Ramos (cell line): ENCODE measurements around the gene VAT1L.

Source experiments
- in situ Hi-C: fragments of 300-500 bp; cut with MboI; formaldehyde crosslinking; loops from one replicate; pipeline ENCODE4 v1.14.3; 2022; ENCODE audit warnings: low sequenced_read_pairs; ENCODE audit not compliant: unreplicated experiment

The VAT1L gene

DNA sequence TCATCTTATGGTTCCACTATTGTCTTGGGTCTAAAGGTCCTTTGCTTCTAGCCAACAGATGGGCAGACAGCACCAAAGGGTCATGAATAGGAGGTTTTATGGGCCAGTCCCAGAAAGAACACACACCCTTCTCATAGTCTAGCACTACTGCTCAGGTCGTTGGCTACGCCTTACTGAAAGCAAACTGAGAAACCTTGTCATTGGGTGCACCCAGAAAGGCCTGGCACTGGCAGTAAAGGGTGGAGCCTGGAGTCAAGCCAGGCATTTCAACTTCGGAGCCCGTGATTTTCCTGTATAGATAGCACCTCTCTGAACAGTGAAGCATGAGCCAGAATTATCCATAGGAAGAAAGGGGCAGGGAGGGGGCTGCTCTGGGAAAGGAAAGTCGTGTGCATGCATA, 74.9 kb downstream of the VAT1L start:
- in situ Hi-C loops: no loop called here

DNA sequence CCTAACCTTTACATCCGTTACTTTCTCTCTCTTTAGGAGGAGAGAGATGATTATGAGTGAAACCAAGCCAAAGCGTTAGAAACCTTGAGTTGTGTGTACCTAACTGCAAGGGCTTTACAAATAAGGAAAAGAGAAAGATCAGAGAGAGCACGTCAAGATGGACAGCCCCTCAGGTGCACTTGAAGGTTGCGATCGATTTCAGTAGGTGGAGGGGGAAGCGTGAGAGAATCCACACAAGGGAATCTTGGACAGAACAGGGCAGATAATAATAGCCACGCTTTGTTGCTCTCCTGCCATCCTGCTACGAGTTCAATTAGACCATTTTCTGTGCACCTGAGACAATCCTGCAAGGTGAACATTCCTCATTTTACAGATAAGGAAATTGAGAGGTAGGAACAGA, 78.4 kb downstream of the VAT1L start:
- in situ Hi-C loops: no loop called here

DNA sequence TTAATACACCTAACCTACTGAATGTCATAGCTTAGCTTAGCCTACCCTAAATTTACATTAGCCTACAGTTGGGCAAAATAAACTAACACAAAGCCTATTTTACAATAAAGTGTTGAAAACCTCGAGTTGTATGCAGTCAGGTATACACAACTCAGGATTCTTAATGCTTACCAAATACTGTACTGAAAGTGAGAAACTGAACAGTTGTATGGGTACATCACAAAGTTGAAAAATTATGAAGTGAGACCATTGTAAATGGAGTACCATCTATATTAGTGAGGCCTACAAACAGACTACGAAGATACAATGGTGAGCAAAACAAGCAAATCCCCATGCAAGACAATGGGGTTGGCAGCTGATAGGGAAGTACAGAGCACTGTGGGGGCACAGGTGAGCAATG, 79.7 kb downstream of the VAT1L start:
- in situ Hi-C loops: no loop called here

DNA sequence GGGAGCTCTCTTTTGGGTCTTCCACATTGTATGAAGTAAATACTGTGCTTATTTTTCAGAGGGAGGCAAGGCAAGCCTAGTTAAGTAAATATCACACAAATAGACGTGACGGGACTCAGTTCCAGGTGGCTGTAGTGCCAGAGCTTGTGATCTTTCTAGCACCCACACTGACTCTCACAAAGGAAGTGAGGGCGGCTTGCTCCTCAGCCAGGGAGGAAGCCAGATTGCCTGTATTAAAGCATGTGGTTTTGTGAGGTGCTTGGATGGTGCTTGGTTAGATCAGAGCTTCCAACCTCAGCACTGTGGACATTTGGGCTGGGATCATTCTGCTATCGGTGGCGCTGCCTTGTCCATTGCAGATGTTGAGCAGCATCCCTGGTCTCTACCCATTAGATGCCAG, 80.1 kb downstream of the VAT1L start:
- in situ Hi-C loops: no loop called here

DNA sequence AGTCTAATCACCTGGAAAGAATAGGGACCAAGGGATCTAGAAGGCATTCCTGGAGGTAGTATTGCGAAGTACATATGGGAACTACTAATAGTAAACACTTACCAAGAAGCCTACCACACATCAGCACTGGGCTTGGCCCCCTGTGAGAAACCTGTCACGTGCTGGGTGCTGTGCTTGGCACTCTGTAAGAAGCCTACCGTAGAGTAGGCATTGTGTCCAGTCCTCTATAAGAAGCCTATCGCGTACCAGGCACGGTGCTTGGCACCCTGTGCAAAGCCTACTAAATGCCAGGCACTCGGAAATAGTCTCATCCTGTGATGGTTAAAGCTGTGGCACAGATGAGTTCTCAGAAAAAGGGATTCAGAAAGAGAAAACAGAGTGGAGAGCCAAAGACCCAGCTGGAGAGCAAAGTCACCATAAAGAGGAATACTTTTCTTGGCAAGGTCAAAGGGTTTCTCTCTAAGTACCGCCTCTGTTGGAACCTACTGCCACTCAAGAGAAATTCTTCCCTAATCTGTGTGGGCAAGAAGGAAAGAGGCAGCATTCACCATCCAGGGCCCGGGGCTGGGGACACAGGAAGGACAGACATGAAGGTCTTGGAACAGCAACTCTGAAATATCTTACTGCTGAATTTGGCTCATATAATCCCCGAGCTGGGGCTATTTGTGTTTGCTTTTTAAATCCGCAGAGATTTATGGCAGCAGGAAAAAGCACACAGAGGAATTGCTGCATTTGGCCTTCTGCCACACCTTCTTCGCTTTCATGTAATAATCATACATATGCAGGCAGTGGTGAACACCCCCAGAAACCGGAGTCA, 81.8 kb downstream of the VAT1L start:
- in situ Hi-C loops: no loop called here

DNA sequence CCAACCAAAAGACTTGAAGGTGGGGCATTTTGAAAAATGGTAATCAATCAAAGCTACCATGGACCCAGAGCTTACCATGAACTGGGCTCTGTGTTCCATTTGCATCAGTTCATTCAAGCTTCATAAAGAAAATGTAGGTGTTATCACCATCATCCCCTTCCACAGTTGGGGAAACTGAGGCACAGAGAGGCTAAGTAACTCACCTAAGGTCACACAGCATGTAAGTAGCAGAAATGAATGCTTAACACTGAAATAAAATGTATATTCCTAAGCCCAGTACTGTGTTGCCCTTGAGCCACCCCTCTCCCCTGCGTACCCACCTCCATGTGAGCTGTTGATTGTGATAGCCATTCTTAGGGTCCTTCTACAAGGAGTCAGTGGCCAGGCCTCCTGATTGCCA, 83.6 kb downstream of the VAT1L start:
- in situ Hi-C loops: no loop called here

DNA sequence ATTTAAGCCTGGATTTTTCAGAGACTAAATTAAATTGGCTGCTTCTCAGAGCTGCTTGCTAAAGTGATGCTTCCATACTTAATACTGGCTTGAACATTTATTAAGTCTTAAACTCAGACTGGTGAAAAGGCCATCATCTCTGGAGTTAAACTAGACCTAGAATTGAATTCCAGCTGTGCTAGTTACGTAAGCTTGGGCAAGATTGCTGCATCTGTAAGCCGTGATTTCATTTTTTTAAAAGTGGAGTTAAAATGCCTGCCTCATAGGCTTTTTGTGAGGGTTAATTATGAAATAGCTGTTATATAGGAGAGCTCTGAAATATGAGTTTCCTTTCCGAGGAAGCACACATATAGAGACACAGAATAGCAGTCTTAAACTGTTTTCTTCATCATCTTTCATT, 84.7 kb downstream of the VAT1L start:
- in situ Hi-C loops: no loop called here

DNA sequence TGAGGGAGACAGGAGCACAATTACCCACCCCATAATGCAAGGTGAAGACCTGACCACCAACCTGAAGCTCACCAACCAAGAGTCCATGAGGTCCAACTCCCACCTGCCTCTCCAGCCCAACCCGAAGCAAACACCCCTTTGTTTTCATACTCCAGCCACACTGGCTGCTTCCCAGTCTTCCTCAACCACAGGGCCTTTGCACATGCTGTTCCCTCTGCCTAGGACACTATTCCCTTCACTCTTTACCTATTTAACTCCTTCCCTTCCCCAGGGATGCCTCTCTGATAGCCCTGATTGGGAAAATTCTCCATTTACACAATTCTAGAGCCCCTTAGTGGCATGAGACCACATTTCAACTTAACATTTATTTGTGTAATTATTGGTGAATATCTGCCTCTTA, 86.0 kb downstream of the VAT1L start:
- in situ Hi-C loops: no loop called here

DNA sequence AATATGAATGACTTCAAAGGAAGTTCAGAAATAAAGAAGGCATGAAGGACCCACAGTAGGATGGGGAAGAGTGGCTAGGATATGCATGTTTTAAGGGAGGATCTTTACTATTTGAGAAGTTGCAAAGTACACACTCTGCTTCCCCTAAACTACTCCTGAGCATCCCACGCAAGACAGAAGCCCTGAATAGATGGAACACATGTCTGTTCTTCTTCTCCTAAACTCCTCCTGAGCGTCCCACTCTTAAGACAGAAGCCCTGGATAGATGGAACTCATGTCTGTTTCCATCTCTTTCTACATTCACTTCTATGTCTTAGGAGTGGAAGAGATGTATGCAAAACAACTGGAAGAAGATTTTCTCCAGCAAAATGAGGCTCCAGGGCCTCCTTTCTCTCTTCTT, 88.4 kb downstream of the VAT1L start:
- in situ Hi-C loops: no loop called here

DNA sequence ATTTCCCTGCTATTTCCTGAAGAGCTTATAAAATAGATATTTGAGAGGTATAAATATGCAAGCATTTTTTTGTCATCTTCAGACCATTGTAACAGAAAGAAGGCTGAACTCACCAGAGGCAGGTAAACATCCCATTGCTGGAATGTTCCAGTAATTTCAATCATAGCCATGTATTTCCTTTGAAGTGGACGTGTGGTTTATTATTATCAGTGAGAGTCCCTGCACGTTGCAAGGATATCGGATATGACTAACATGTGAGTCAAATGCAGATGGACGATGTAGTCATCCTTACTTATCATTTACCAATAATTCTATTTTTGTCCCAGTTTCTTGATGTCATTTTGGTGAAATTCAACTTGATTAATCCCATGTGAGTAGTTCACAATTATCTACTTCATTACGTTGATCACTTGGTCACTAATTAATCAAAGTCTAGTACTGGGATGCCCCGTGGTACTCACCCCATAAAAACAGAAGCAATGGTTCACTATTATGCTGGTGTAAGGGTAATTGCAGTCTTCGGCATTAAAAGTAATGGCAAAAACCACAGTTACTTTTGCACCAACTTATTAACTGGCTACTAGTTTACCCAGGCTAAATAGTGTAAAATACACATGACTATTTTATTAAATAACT, 89.5 kb downstream of the VAT1L start:
- in situ Hi-C loops: no loop called here

DNA sequence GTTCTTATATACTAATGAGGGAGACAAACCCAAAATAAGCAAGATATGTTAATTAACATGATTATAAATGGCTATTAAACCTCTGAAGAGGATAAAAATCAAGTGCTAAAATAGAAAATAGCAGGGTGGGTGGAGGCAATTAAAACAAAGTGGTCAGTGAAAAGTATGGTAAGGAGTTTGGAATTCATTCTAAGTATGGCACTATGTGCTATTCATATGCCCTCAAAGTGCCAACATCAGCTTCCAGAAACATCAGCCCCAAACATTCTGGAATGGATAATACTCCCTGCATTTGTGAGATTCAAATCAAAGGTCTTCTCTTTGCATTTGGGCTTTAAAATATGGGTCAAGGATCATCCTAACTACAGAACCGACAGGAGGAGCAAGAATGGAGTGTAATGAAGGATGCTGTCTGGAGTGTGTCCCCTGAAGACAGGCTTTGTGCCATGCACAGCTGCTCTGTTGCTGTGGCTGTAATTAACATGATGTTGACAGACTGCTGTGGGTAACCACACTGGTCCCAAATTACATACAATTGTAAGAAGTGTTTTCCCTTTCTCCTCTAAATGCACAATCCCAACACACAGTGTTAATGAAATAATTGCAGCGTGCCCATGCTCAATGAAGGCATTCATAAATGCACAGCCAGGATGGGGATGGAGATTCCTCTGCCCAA, 93.1 kb downstream of the VAT1L start:
- in situ Hi-C loops: no loop called here

DNA sequence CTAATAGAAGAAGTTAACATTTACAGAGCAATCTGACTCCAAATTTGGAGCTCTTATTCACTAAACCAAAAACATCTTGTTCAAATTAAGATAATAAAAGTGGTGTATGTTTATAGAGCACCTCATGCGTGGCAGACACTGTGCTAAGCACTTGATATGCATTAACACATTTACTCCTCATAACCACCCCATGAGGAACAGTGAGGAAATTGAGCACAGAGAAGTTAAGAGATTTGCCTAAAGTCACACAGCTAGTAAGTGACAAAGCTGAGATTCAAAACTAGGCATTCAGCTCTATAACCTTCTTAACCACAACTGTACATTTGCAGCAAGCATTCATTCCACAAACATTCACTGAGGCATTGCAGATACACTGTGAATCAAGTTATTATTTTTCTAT, 94.0 kb downstream of the VAT1L start:
- in situ Hi-C loops: no loop called here

DNA sequence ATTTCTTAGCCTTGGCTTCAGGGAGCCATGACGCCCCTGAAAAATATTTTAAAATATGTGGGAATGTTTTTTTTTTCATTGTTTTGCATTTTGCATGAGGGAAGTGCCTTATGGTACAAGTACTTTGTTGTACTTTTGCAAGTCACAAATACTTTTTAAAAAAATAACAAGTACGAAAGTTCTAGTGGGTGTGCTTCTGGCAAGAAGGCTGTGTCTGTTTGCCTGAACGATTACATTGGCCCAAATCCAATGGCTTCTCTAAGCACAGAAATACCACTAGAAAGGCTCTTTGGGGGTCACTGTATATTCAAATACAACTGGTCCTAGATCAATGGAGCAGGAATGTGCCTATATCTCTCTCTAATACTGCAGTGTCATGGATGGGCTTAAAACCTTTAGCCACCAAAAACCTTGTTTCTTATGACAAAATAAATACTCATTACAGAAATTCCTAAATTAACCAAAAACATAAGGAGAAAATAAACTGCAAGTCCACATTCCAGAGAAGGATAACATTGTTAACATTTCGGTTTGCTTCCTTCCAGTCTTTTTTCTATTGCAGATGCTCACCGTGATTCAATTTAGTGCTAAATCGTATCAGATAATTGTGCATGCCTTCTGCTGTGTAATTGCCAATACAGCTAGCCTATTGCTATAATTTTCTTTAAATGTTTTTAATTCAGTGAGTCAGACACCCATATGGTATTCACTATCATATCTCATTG, 97.4 kb downstream of the VAT1L start:
- in situ Hi-C loops: no loop called here

DNA sequence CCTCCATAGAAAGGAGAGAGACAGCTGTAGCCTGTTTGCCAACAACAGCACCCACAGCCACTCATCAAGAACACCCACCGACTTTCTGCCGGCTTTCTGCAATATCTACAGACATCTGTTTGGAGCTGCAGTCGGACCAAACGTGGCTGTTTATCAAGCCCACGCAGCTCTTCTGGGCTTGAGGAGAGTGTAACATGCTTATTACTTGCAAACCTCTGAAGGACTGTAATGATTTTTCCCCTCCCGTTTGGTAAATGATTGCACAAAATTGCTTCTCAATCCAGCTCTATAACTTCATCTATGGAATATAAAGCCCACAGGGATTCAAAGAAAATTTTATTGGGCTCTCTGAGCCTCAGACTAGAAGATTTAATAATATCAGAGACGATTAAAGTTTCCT, 100.5 kb downstream of the VAT1L start:
- in situ Hi-C loops: no loop called here

DNA sequence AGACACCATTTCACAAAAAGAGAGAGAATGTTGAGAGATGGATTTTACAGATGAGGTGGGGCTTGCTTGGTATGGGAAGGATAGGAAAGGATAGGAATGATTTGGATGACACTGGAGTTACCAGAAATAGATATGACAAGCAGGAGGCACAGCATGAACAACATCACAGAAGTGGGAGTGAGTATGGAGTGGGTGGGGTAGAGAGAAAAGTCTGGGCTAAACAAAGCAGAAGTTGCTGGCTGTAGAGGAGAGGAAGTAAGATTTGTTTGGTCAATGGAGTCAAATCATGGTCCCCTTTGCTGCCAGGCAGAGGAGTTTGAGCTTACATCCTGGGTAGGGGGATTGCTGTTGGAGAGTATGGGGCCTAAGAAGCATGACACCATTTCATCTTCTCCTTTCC, 101.7 kb downstream of the VAT1L start:
- in situ Hi-C loops: no loop called here

DNA sequence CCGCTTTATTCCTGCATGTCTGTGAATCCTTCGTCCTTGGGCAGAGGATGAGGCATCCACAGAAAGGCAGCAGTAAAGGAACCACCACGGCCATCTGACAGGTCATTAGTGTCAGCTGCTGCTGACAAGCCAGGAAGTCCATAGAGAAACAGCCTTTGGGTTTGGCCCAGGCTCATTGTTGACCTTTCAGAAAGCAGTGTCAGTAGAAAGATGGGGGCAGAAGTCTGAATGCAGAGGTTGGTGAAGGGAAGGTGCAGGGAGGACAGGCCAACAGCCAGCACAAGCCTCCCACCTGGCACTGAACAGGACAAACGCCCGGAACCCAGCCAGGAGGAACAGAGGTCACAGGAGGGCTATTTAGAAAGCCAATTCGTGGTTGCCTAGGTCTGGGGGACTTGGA, 105.8 kb downstream of the VAT1L start:
- in situ Hi-C loops: no loop called here

DNA sequence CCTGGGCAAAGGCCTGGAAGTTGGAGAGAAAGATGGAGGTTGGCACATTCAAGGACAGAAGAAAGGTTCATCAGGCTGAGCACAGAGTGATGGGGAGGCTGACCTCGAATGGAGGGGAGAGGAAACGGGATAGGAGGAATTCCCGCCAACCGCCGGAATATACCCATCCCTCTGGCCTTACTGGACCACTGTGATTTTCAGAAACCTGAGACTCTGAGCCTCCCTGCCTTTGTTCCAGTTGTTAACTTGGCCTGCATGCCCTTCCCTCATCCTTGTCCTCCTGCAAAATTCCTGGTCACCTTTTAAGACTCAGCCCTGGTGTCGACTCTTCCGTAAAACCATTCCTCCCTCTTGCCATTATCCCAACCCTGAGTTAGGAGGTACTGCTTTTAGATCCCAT, 107.6 kb downstream of the VAT1L start:
- in situ Hi-C loops: no loop called here

DNA sequence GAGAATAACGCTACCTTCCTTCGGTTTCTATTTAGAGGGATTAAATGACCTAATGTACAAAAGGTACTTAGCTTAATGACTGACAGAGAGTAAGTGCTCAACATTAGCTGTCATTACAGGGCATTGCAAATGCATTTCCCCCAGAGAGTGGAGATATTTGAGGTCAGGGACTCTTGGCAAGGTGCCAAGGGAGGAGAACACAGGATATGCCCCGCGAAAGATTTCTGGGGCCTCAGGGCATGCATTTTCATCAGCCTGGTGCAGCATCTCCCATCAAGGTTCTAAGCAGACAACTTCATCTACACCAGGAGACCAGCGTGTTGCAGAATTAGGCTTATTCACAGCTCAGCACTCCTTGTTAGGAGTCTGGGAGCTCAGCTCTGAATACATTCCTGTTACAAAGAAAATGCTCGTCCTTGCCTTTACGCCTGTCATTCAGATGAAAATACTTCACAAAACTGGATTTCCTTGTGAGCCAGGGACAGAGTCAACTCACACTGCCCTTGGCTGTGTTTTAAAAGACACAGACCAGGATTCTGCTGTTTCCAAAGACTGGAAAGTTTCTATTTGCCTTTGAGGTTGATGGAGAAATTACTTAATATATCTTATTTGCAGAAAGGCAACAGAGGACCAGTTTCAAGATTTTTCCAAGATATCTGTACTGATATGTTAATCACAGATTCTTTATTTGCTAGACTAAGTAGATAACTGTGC, 108.2 kb downstream of the VAT1L start:
- in situ Hi-C loops: no loop called here

DNA sequence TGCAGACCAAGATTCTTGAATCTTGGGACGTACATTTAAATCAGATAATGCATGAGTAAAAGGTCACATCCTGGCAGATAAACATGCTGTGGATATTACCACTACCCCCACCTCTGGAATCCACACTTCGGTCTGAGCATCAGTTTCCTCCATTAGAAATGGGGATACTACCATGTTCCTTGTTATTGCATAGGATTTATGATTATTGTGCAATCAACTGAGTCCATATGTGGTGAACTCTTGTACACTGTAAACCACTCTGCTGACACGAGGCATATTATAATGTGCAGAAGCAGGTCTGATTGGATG, 108.7 kb downstream of the VAT1L start:
- in situ Hi-C loops: no loop called here

DNA sequence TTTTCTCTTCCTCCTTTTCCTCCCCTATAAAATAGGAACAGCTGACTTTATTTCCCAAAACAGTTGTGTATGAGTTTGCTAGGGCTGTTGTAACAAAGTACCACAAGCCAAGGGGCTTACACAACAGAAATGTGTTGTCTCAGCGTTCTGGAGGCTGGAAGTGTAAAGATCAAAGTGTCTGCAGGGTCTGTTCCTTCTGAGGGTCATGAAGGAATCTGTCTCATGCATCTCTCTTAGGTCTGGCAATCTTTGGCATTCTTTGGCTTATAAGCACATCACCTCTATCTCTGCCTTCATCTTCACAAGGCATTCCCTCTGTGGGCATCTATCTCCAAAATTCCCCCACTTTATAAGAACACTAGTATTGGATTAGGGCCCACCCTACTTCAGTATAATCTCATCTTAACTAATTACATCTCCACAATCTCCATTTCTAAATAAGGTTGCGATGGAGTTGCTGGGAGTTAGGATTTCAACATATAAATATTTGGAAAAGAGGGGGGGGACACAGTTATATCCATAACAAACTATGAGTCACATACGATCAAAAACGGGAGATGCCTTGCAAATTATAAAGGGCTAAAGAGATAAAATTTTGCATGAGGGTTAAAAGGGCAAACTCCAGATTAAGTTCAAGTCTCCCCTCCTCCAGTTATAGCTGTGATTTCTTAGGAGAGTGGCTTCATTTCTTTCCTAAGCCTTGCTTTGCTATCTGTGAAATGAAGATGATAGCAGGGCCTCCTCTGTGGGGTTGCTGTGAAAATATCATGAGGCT, 109.7 kb downstream of the VAT1L start:
- in situ Hi-C loops: no loop called here
